Tibial nerve (tissue), 3 donors: ENCODE results near the gene CAMSAP1.

ENCODE experiments used
- CTCF ChIP-seq, 5 experiments: fragments of 200-600 bp in 3 of 5; fragments of 450-650 bp in 2 of 5; sonication (generic) in 3 of 5; IDR thresholded peaks; one replicate each; pipeline ENCODE4 v1.5.1; 2016 to 2019; ENCODE audit warnings: antibody characterized with exemption in 5 of 5, mild to moderate bottlenecking in 3 of 5, moderate library complexity in 2 of 5
- POLR2A ChIP-seq, 2 donors: fragments of 450-650 bp; IDR thresholded peaks; one replicate each; pipeline ENCODE4 v1.6.1; 2017; ENCODE audit warnings: antibody characterized with exemption in 2 of 2, mild to moderate bottlenecking in 2 of 2, moderate library complexity in 2 of 2

DNA sequence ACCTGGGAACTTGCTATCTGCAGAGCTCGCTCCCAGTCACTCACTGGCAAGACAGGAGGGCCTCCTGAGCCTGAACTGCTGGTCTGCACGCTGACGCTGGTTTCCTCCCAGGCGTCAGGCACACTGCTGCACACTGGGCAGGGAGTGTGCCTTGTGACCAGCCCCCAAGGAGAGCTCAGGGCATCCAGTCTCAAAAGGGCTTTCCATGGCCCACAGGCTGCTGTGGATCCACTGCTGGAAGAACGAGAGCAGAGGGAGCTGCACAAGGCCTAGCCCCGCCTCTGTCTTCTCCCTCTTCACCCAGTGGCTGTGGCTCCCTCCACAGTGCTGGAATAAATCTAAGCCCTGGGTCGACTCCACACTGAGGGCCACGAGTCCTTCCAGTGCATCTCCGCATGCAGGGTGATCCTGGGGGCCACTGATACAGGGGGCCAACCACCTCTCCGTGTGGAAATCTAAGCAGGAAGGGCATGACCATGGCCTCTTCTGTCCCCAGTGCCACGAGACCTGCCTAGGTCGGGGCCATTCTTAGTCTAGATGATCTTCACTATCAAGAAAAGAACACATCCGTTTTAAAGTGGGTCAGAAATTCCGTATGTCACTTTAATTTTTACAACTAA, 93.6 kb downstream of the CAMSAP1 start:
- TF ChIP-seq POLR2A (IDR thresholded peaks at IDR 0.05) (no peak), CTCF (IDR thresholded peaks at IDR 0.05) (no peak)
